NCI-H2227 treated with DMSO at 0.1 percent for 48 hours (cell line): ENCODE results near the gene CDR2L.
"Not testable (repeated sequence)": the region's sequence is repeated elsewhere in the genome, so short reads cannot be mapped to it uniquely, and the experiment has no call there.

Source experiments
- DNase-seq: peaks from one replicate; lab custom pipeline; 2025; lab: John Stamatoyannopoulos, UW

Gene CDR2L

GRCh38 chr17:74981979-74982662, 5.3 kb upstream of the CDR2L start:
- DNase-seq: peak; percentile 73

GRCh38 chr17:74982663-74983313, 4.6 kb upstream of the CDR2L start:
- not testable (repeated sequence) for DNase-seq

- no peak for DNase-seq
Observed at GRCh38 chr17:74986206-74986576, 1.2 kb upstream of the CDR2L start.

- peak; percentile 76 for DNase-seq
Observed at GRCh38 chr17:74987909-74988711, 678 bp downstream of the CDR2L start.

- no peak for DNase-seq
Observed at GRCh38 chr17:74990581-74991105, 3.2 kb downstream of the CDR2L start.

- DNase-seq: no peak
Observed at GRCh38 chr17:74992223-74992622, 4.8 kb downstream of the CDR2L start.

- DNase-seq: no peak
Observed at GRCh38 chr17:74994440-74994839, 7.0 kb downstream of the CDR2L start.

- DNase-seq: no peak
Observed at GRCh38 chr17:74995847-74996246, 8.4 kb downstream of the CDR2L start.

GRCh38 chr17:74998783-74999182, 11.4 kb downstream of the CDR2L start:
- no peak for DNase-seq

GRCh38 chr17:74999523-74999922, 12.1 kb downstream of the CDR2L start:
- no peak for DNase-seq

- no peak for DNase-seq
Observed at GRCh38 chr17:75001915-75002843, 14.7 kb downstream of the CDR2L start.

GRCh38 chr17:75003070-75003956, 15.9 kb downstream of the CDR2L start:
- no peak for DNase-seq

GRCh38 chr17:75003957-75004355, 16.5 kb downstream of the CDR2L start:
- DNase-seq: no peak

- DNase-seq: no peak
Observed at GRCh38 chr17:75004371-75004770, 16.9 kb downstream of the CDR2L start.

GRCh38 chr17:75005291-75005690, 17.9 kb downstream of the CDR2L start:
- DNase-seq: no peak

GRCh38 chr17:75006084-75006483, 18.7 kb downstream of the CDR2L start:
- not testable (repeated sequence) for DNase-seq

GRCh38 chr17:75006653-75007052, 19.2 kb downstream of the CDR2L start:
- no peak for DNase-seq

GRCh38 chr17:75008373-75008772, 20.9 kb downstream of the CDR2L start:
- DNase-seq: no peak

- DNase-seq: no peak
Observed at GRCh38 chr17:75009139-75009724, 21.8 kb downstream of the CDR2L start.

- no peak for DNase-seq
Observed at GRCh38 chr17:75010683-75011400, 23.4 kb downstream of the CDR2L start.
